ENCODE results near the gene SHKBP1. TPM values are rescaled to one million over a fixed set of nuclear protein-coding genes. Genes with fewer than 3 reads are reported as not detected.
"Not testable (repeated sequence)": the region's sequence is repeated elsewhere in the genome, so short reads cannot be mapped to it uniquely, and the experiment has no call there.

The SHKBP1 gene
- total and polyA plus RNA-seq, 4 experiments from 2014 or later: 137 to 170 (median 161) TPM

DNA sequence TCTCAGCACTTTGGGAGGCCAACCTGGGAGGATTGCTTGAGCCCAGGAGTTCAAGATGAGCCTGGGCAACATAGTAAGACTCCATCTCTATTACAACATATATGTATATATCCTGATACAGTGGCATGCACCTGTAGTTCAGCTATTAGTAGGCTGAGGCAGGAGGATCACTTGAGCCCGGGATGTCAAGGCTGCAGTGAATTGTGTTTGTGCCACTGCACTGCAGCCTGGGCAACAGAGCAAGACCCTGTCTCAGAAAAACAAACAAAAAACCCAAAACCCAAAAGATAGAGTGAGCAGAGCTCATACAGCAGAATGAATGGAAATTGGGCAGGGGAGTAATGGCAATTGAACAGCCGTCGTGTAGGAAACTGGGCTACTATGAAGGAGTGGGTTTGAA is 17.3 kb upstream of the SHKBP1 start:
- Mint-ChIP-seq H3K9me3 (no peaks in the 10 kb centered on the region), H3K4me1 (peaks cover 0 to 2% (median 0%) of the 10 kb centered on the region in 4 donors), H3K4me3 (no peak overlapping the region), H3K36me3 (no peaks in the 10 kb centered on the region), H3K27ac (no peak overlapping the region), H3K27me3 (peaks cover 36 to 41% of the 10 kb centered on the region in 2 donors)
- no peaks in the 10 kb centered on the region for H3K9me3 ChIP-seq (ENCODE audit: control insufficient read depth in 1 of 2, low read length in 2 of 2)
- DNase-seq: no peak
- no peak overlapping the region for H3K27ac ChIP-seq (ENCODE audit: low read depth, low read length)
- ChIA-PET CTCF (ENCODE audit: partially characterized antibody) (no interaction called here), POLR2A (ENCODE audit: partially characterized antibody) (no interaction called here)
- intact Hi-C loops (cut with micrococcal nuclease): no loop called here
- H3K36me3 ChIP-seq (ENCODE audit: insufficient read depth, low read length): no peaks in the 10 kb centered on the region
- no peaks in the 10 kb centered on the region for H3K27me3 ChIP-seq (ENCODE audit: insufficient read depth, low read length)
- no peak overlapping the region for H3K4me3 ChIP-seq (ENCODE audit: low read length in 2 of 2)
- H3K4me1 ChIP-seq (ENCODE audit: insufficient read depth, low read length): no peaks in the 10 kb centered on the region

DNA sequence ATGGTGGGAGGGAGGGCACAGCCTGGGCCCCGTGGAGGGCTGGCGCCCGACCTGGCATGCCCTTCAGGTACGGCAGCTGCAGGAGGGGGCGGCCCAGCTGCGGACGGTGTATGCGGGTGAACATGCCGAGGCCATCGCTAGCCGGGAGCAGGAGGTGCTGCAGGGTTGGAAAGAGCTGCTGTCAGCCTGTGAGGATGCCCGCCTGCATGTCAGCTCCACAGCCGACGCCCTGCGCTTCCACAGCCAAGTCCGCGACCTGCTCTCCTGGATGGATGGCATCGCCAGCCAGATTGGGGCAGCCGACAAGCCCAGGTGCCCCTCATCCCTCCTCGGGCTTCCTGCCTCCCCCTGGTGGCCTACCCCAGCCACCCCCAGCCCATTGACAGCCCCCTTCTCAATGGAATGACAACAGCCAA is 16.6 kb upstream of the SHKBP1 start:
- no peaks in the 10 kb centered on the region for H3K9me3 ChIP-seq (ENCODE audit: control insufficient read depth in 1 of 2, low read length in 2 of 2)
- H3K27me3 ChIP-seq (ENCODE audit: insufficient read depth, low read length): no peaks in the 10 kb centered on the region
- Mint-ChIP-seq H3K4me1 (peaks cover 0 to 2% (median 0%) of the 10 kb centered on the region in 4 donors), H3K4me3 (no peak overlapping the region), H3K9me3 (no peaks in the 10 kb centered on the region), H3K36me3 (no peaks in the 10 kb centered on the region), H3K27ac (no peak overlapping the region), H3K27me3 (peaks cover 31 to 38% of the 10 kb centered on the region in 2 donors)
- POLR2A ChIA-PET (ENCODE audit: partially characterized antibody): no interaction called here
- H3K4me3 ChIP-seq (ENCODE audit: low read length in 2 of 2): no peak overlapping the region
- intact Hi-C loops (cut with micrococcal nuclease): no loop called here
- CTCF ChIA-PET (ENCODE audit: partially characterized antibody): no interaction called here
- no peak overlapping the region for H3K27ac ChIP-seq (ENCODE audit: low read depth, low read length)
- DNase-seq: no peak
- no peaks in the 10 kb centered on the region for H3K36me3 ChIP-seq (ENCODE audit: insufficient read depth, low read length)
- no peaks in the 10 kb centered on the region for H3K4me1 ChIP-seq (ENCODE audit: insufficient read depth, low read length)

- Histone ChIP-seq H3K9me3 (ENCODE audit: control insufficient read depth in 1 of 2, low read length in 2 of 2) (no peaks in the 10 kb centered on the region), H3K4me3 (ENCODE audit: low read length in 2 of 2) (no peak overlapping the region), H3K27ac (ENCODE audit: low read depth, low read length) (no peak overlapping the region), H3K27me3 (ENCODE audit: insufficient read depth, low read length) (no peaks in the 10 kb centered on the region), H3K4me1 (ENCODE audit: insufficient read depth, low read length) (no peaks in the 10 kb centered on the region), H3K36me3 (ENCODE audit: insufficient read depth, low read length) (no peaks in the 10 kb centered on the region)
- no peak for DNase-seq
- ChIA-PET POLR2A (ENCODE audit: partially characterized antibody) (no interaction called here), CTCF (ENCODE audit: partially characterized antibody) (no interaction called here)
- peaks cover 28 to 32% of the 10 kb centered on the region in 2 donors for H3K27me3 Mint-ChIP-seq
- H3K4me1 Mint-ChIP-seq: peaks cover 0 to 4% (median 2%) of the 10 kb centered on the region in 4 donors
- no peaks in the 10 kb centered on the region for H3K36me3 Mint-ChIP-seq
- no peak overlapping the region for H3K4me3 Mint-ChIP-seq
- H3K9me3 Mint-ChIP-seq: no peaks in the 10 kb centered on the region
- H3K27ac Mint-ChIP-seq: no peak overlapping the region
- intact Hi-C loops (cut with micrococcal nuclease): no loop called here
These were observed 14.7 kb upstream of the SHKBP1 start for GRCh38 chr19:40561947-40562346.

DNA sequence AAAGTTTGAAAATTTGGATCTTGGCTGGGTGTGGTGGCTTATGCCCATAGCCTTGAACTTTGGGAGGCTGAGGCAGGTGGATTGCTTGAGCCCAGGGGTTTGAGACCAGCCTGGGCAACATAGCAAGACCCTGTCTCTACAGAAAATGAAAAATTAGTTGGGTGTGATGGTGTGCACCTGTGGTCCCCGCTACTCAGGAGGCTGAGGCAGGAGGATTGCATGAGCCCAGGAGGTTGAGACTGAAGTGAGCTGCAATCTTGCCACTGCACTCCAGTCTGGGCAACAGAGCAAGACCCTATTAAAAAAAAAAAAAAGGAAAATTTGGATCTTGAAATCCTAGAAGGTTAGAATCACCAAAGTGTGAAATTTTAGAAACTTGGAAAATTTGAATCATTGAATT is 12.1 kb upstream of the SHKBP1 start:
- H3K9me3 Mint-ChIP-seq; H3K4me1 Mint-ChIP-seq; intact Hi-C loops (cut with micrococcal nuclease); H3K9me3 ChIP-seq (ENCODE audit: control insufficient read depth in 1 of 2, low read length in 2 of 2); H3K4me3 Mint-ChIP-seq; H3K27me3 ChIP-seq (ENCODE audit: insufficient read depth, low read length); POLR2A ChIA-PET (ENCODE audit: partially characterized antibody); H3K4me1 ChIP-seq (ENCODE audit: insufficient read depth, low read length); H3K36me3 Mint-ChIP-seq; DNase-seq; CTCF ChIA-PET (ENCODE audit: partially characterized antibody); H3K27ac Mint-ChIP-seq; H3K36me3 ChIP-seq (ENCODE audit: insufficient read depth, low read length); H3K27ac ChIP-seq (ENCODE audit: low read depth, low read length); H3K4me3 ChIP-seq (ENCODE audit: low read length in 2 of 2): not testable (repeated sequence)
- H3K27me3 Mint-ChIP-seq: peaks cover 24 to 29% of the 10 kb centered on the region in 2 donors

DNA sequence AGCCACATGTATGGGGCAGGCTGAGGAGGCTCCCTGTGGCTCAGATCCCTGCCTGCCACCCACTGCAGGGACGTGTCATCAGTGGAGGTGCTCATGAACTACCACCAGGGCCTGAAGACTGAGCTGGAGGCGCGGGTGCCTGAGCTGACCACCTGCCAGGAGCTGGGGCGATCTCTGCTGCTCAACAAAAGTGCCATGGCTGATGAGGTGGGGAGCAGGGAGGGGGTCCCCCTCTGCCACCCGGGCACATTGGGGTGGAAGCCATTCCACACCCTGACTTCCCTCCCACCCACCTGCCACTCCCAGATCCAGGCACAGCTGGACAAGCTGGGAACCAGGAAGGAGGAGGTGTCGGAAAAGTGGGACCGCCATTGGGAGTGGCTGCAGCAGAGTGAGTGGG is 11.3 kb upstream of the SHKBP1 start:
- no peak for DNase-seq
- peaks cover 23 to 24% of the 10 kb centered on the region in 2 donors for H3K27me3 Mint-ChIP-seq
- no peaks in the 10 kb centered on the region for H3K9me3 ChIP-seq (ENCODE audit: control insufficient read depth in 1 of 2, low read length in 2 of 2)
- no peak overlapping the region for H3K27ac ChIP-seq (ENCODE audit: low read depth, low read length)
- no peaks in the 10 kb centered on the region for H3K36me3 ChIP-seq (ENCODE audit: insufficient read depth, low read length)
- no peaks in the 10 kb centered on the region for H3K27me3 ChIP-seq (ENCODE audit: insufficient read depth, low read length)
- CTCF ChIA-PET (ENCODE audit: partially characterized antibody): no interaction called here
- POLR2A ChIA-PET (ENCODE audit: partially characterized antibody): no interaction called here
- H3K9me3 Mint-ChIP-seq: no peaks in the 10 kb centered on the region
- H3K4me1 ChIP-seq (ENCODE audit: insufficient read depth, low read length): peaks cover 8% of the 10 kb centered on the region
- no peak overlapping the region for H3K4me3 Mint-ChIP-seq
- intact Hi-C loops (cut with micrococcal nuclease): no loop called here
- H3K27ac Mint-ChIP-seq: no peak overlapping the region
- no peaks in the 10 kb centered on the region for H3K36me3 Mint-ChIP-seq
- no peak overlapping the region for H3K4me3 ChIP-seq (ENCODE audit: low read length in 2 of 2)
- peaks cover 6 to 15% (median 10%) of the 10 kb centered on the region in 4 donors for H3K4me1 Mint-ChIP-seq

GRCh38 chr19:40565910-40566495 is 10.7 kb upstream of the SHKBP1 start:
- peak overlapping the region in 1 of 8 donors; percentile 62 for H3K4me3 Mint-ChIP-seq
- intact Hi-C loops (cut with micrococcal nuclease): no loop called here
- no peaks in the 10 kb centered on the region for H3K9me3 ChIP-seq (ENCODE audit: control insufficient read depth in 1 of 2, low read length in 2 of 2)
- H3K27me3 ChIP-seq (ENCODE audit: insufficient read depth, low read length): no peaks in the 10 kb centered on the region
- no peaks in the 10 kb centered on the region for H3K36me3 Mint-ChIP-seq
- no peaks in the 10 kb centered on the region for H3K36me3 ChIP-seq (ENCODE audit: insufficient read depth, low read length)
- ChIA-PET CTCF (ENCODE audit: partially characterized antibody) (no interaction called here), POLR2A (ENCODE audit: partially characterized antibody) (no interaction called here)
- no peak overlapping the region for H3K27ac Mint-ChIP-seq
- peaks cover 10 to 20% (median 16%) of the 10 kb centered on the region in 4 donors for H3K4me1 Mint-ChIP-seq
- no peaks in the 10 kb centered on the region for H3K9me3 Mint-ChIP-seq
- H3K27me3 Mint-ChIP-seq: peaks cover 20% of the 10 kb centered on the region in 2 donors
- DNase-seq: no peak
- H3K4me3 ChIP-seq (ENCODE audit: low read length in 2 of 2): no peak overlapping the region
- no peak overlapping the region for H3K27ac ChIP-seq (ENCODE audit: low read depth, low read length)
- peaks cover 12% of the 10 kb centered on the region for H3K4me1 ChIP-seq (ENCODE audit: insufficient read depth, low read length)

DNA sequence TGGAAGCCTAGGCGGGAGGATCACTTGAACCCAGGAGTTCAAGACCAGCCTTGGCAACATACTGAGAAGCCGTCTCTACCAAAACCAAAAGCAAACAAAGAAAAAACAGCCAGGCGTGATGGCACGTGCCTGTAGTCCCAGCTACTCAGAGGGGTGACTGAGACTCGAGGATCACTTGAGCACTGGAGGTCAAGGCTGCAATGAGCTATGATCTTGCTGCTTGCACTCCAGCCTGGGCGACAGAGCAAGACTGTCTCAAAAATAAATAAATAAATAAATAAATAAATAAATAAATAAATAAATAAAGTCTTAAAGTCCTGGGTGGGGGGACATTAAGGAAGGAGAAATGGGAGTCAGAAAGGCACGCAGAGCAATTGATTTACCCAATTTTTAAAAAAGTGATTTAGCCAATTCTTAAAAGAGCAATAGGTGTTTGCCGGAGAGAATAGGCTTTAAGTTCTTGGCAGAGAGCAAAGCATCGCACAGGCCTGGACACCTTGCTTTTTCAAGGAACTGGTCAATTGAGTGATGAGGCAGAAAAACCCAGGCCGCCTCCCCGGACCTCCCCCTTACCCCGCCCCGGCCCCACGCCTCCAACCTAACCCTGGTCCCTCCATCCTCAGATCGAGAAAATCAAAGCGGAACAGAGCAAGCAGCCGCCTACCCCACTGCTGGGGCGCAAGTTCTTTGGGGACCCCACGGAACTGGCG is 9.5 kb upstream of the SHKBP1 start:
- POLR2A ChIA-PET (ENCODE audit: partially characterized antibody): no interaction called here
- no peak for DNase-seq

More for the DNA sequence above, 9.5 kb upstream of the SHKBP1 start:
- H3K27me3 Mint-ChIP-seq: peaks cover 13 to 14% of the 10 kb centered on the region in 2 donors
- H3K27ac Mint-ChIP-seq: no peak overlapping the region
- intact Hi-C loops (cut with micrococcal nuclease): no loop called here
- H3K27ac ChIP-seq (ENCODE audit: low read depth, low read length): no peak overlapping the region
- H3K4me1 Mint-ChIP-seq: peaks cover 8 to 21% (median 16%) of the 10 kb centered on the region in 4 donors
- no peak overlapping the region for H3K4me3 ChIP-seq (ENCODE audit: low read length in 2 of 2)
- H3K9me3 ChIP-seq (ENCODE audit: control insufficient read depth in 1 of 2, low read length in 2 of 2): no peaks in the 10 kb centered on the region
- H3K36me3 ChIP-seq (ENCODE audit: insufficient read depth, low read length): no peaks in the 10 kb centered on the region
- H3K36me3 Mint-ChIP-seq: no peaks in the 10 kb centered on the region
- H3K4me3 Mint-ChIP-seq: peak overlapping the region in 6 of 8 donors; percentile 29 to 59 (median 40)
- CTCF ChIA-PET (ENCODE audit: partially characterized antibody): interaction anchor here (1.5 kb wide), 1 partner anchor 11 kb away, joined by 3 read pairs; no protein-coding TSS in a partner anchor
- no peaks in the 10 kb centered on the region for H3K9me3 Mint-ChIP-seq
- H3K27me3 ChIP-seq (ENCODE audit: insufficient read depth, low read length): no peaks in the 10 kb centered on the region
- peaks cover 14% of the 10 kb centered on the region for H3K4me1 ChIP-seq (ENCODE audit: insufficient read depth, low read length)
